ENCODE measurements around the gene ATF7.

DNA sequence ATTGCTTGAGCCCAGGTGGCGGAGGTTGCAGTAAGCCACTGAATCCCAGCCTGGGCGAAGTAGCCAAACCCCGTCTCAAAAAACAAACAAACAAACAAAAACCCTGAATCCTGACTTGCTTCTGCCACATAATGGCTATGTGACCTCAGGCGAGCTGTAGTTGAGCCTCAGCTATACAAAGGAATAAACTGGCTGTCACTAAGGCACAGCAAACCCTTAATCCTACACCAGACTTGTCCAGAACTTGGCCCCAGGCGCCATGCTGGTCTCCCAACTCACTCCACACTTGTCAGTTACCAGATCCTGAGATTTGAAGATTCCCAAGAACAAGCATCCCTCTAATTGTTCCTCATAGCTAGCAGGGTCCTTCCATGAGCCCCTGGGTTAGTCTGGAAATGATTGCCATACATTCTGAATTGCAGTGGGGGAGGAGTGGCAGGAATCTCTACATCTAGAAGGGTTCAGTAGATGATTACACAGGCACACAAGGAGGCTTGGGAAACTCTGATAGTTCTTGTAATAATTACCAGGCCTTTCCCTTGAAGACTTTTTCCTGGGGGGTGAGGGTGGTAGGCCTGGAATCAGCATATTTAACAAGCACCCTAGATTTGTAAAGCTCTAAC, 136.8 kb downstream of the ATF7 start:
- no peak for TF ChIP-seq POLR2A (IDR thresholded peaks at IDR 0.05)
- TF ChIP-seq, protein P1, sequence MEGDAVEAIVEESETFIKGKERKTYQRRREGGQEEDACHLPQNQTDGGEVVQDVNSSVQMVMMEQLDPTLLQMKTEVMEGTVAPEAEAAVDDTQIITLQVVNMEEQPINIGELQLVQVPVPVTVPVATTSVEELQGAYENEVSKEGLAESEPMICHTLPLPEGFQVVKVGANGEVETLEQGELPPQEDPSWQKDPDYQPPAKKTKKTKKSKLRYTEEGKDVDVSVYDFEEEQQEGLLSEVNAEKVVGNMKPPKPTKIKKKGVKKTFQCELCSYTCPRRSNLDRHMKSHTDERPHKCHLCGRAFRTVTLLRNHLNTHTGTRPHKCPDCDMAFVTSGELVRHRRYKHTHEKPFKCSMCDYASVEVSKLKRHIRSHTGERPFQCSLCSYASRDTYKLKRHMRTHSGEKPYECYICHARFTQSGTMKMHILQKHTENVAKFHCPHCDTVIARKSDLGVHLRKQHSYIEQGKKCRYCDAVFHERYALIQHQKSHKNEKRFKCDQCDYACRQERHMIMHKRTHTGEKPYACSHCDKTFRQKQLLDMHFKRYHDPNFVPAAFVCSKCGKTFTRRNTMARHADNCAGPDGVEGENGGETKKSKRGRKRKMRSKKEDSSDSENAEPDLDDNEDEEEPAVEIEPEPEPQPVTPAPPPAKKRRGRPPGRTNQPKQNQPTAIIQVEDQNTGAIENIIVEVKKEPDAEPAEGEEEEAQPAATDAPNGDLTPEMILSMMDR (IDR thresholded peaks at IDR 0.05), result no peak
- TF ChIP-seq POLR2AphosphoS5 (IDR thresholded peaks at IDR 0.05), result no peak
